ENCODE measurements around the gene C1QBP.
"Not testable (repeated sequence)": the region's sequence is repeated elsewhere in the genome, so short reads cannot be mapped to it uniquely, and the experiment has no call there.

C1QBP gene

DNA sequence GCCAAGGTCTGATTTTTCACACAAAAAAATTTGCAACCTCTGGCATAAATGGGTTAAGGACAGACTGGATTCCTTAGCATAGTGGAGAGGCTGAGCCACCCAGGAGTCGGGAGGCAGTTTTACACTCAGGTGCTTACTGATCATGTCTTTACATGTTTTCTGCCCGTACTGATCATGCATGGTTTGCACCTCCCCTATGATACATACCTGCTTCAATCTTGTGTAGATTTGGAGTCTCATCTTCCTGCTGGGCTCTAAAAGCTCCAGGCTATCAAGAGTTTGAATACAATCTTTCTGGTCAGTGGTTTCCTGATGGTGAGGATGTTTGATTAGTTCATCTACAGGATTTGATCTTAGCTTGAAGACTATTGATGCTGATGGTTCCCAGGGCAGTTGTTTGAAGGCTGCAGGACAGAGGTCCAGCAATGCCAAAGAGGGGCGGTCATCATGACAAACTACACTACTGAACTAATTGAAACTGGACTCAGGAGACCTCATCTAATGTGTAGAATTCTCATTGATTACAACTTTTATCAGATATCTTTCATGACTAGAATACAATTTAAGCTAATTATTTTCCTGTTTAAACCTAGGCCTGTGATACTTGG, 6.9 kb downstream of the C1QBP start:
- DNase-seq, result no peak

DNA sequence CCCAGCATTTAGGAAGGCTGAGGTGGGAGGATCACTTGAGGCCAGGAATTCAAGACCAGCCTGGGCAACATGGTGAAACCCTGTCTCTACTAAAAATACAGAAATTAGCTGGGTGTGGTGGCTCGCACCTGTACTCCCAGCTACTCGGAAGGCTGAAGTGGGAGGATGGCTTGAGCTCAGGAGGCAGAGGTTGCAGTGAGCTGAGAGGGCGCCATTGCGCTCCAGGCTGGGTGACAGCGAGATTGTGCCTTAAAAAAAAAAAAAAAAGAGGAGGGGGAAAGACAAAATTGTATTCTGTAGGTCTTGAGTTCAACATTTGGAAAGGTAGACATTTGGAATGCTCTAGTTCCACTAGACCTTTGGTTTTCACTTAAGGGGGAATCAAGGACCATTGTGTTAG, 7.7 kb downstream of the C1QBP start:
- not testable (repeated sequence) for DNase-seq

DNA sequence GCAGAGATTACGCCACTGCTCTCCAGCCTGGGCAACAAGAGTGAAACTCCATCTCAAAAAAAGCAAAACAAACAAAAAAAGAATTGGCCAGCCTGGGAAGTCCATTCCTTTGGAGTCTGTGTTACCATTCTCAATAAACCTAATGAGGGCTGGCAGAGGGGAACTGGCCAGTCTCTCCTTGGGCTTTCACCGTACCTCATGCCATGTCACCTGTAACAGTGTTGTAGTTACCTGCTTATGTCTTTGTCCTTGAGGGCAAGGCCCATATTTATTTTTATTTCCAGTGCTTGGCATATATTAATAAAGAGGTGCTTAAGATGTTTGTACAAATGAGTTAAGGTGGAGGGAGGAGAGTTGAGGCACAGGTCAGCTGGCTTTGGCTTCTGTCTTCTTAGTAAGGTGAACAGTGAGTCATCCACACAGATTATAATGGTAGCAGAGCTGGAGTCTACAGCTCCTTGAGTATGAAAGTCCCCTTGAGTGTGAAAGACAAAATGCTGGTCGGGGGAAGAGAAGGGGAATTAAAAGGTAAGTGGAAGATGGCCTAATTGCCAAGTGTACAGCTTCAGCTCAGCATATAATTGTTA, 8.4 kb downstream of the C1QBP start:
- DNase-seq, result no peak

DNA sequence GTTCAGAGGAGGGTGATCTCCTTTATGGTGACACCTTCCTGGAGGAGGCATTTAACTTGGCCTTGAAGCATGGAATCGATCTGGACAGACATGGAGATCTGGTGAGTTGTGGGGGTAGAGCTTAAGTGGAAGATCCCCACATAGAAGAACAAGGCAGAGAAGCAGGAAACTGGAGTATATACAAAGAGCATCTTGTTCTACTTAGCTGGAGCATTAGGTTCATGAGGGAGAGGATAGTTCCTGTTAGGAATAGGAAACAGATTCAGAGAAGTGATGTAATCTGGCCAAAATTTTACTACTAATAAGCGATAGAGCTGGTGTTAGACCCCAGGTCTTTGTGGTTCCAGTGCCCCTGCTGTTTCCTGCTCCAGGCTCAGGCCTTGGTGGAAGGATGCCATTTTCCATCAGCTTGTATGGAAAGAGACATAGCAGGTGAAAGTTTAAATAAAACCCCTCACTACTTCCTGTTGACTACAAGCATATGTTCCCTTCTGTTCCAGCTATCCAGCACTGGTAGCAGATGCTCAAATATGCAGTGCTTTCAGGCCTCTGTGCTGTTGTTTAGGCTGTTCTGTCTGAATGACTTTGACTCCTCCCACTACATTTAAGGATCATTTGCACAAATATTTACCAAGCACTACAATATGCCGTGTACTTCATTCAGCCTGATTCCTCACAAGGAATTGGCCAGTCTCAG, 9.6 kb downstream of the C1QBP start:
- no peak for DNase-seq

DNA sequence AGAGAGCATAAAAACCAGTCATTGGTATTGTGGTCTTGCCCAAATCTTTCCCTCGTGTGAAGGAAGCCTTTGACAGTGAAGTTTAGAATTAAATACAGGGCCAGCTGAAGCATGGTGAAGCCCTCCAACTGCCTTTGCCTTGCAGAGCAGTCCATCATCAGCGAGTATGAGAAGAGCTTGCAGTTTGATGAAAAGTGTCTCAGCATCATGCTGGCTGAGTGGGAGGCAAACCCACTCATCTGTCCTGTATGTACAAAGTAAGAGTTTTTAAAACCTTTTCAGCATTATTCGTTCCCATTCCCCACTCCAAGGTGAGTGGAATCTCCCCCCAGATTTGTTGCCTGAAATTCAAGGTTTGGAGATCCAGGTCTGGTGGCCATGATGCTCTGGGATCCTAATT, 13.1 kb downstream of the C1QBP start:
- no peak for DNase-seq

DNA sequence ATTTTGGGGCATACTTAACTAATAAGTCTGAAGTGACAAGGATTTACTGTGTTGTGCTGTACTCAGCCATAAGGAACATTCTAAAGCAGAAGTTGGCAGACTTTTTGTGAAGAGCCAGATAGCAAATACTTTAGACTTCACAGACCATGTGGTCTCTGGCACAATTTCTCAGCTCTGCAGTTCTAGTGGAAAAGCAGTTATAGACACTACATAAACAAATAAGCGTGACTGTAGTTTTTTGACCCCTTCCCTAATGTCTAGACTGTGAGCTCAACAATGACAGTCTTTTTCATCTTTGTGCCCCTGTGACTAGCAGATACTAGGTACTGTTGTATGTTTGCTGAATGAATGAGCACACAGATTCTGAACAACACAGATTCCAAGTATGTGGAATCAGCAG, 14.0 kb downstream of the C1QBP start:
- DNase-seq, result no peak

DNA sequence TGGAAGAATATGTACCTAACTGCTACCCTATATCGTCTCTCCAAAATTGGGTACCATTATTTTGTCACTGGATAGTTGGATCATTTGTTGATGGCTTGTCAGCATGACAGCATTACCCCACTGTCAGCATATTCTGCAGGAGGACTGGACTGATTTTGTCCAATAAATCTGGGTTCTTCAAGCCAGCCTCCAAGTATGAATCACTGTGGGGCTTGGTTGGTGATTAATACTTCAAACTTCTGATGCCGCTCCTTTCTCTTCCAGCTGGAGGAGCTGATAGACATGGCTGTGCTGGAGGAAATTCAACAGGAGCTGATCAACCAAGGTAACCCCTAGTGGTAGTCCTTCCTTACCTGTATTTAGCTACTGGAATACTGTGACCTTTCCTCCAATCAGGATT, 16.4 kb downstream of the C1QBP start:
- no peak for DNase-seq

DNA sequence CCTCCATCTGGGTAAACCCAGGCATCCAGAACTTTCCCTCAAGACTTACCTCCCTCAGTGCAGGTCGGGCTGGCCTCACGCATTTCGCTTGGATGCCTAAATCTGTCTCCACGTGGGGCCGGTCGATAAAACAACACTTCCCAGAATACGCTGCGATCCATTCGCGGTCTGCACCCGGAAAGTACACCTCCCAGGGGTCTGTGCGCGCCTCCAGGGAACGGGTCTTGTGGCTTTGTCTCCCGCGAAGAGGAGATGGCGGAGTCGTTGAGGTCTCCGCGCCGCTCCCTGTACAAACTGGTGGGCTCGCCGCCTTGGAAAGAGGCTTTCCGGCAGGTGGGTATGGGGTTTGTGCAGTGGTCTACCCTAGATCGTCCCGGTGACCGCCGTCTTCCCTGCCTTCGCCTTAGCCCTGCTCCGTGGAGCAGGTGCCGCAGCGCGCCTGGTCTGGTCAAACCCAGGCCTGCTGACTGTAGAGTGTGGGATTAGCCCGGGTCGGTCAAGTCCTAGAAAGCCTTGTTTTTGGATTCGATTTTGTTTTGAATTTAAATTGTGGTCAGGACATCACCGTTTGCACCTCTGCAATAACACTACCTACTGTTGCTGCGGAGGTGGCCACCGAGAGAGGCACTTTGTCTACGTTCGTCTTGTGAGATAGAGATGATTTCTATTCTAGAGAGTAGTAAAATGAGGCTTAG, 18.8 kb downstream of the C1QBP start, which contains the start of gene RPAIN:
TSS of gene RPAIN (plus strand) at position 224 of the 695 bp plus-strand sequence. CDS start at position 253, 29 bp downstream.
- DNase-seq, result peak; percentile 81

DNA sequence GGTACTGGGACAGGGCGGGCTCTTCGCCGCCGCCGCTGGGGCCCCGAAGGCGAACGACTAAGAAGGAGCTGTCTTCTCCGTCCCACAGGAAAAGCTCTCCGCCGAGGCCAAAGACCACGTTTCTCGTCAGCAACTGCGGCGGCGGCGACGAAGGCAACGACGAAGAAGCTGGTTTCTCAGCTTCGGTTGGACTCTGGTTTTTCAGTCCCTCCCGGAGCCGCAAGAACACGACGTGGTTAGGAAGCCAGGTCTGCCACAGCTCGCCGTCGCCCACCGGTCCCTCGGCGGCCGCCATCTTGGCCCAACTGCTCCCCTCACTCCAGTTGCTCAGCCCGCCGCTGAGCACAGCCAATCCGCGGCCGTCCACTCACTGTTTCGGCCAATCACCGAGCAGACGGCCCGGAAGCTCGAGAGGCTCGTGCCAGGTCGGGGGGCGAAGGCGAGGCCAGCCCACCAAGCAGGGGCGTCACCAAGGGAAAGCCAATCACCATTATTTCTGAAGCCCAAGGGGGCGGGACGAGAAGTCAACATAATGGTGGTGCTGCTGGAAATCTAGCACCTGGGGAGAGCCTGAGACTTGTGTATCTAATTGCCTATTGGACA, 19.5 kb downstream of the C1QBP start, which contains the start of gene NUP88:
TSS of gene NUP88 (minus strand) at position 307 of the 603 bp plus-strand sequence. CDS start at position 295, 12 bp downstream.
- peak; percentile 97 for DNase-seq

DNA sequence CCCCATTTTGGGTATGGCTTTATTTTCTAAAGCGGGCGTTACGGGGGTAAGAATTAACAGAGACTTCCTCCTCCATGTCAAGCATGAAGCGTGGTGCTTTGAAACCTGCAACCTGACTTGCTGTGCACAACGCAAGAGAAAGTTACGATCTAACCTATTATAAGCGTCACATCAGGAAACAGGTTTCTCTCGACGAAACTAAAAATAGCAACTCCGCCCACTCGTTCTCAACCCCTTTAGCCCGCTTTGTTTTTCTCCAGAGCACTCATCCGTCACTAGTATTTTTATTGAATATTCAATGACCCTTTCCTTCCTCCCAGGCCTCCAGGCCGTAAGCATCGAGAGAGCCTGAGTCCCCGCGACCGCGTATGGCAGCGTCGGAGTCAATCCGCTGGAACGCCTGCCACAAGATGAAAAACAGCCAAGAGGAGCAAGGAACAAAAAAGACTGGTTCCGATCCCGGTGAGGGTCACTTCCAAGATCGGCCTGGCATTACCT, 20.0 kb downstream of the C1QBP start:
- DNase-seq, result peak; percentile 23

DNA sequence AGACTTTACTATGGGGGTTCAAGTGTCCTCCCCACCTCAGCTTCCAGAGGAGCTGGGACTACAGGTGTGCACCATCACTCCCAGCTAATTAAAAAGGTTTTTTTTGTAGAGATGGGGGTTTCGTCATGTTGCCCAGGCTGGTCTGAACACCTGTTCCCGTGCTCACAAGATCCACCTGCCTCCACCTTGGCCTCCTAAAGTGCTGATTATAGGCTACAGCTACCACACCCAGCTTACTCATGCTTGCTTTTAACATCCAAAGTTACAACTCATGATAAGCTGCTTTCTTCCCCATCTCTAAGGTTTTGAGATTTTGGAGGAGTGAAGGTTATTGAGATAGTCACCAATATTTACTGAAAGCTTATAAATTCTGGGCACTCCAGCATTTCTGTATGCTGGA, 22.1 kb downstream of the C1QBP start:
- no peak for DNase-seq

DNA sequence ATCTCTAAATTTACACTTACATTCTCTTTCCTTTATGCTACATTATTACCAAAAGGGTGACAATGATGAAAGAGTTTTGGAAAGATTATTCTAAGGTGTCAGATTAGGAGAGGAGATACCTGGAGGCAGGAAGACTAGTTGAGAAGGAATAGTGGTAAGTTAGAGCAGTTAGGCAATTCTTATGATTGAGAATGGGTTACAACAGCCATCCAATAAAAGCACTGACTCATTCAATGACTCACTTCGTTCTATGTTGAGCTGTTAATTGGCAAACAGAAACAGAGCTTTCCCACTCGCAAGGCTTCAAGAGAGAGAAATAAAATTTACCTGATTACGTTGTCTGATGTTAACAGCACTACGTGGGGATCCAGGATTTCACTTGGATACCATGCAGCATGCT, 25.3 kb downstream of the C1QBP start:
- no peak for DNase-seq

DNA sequence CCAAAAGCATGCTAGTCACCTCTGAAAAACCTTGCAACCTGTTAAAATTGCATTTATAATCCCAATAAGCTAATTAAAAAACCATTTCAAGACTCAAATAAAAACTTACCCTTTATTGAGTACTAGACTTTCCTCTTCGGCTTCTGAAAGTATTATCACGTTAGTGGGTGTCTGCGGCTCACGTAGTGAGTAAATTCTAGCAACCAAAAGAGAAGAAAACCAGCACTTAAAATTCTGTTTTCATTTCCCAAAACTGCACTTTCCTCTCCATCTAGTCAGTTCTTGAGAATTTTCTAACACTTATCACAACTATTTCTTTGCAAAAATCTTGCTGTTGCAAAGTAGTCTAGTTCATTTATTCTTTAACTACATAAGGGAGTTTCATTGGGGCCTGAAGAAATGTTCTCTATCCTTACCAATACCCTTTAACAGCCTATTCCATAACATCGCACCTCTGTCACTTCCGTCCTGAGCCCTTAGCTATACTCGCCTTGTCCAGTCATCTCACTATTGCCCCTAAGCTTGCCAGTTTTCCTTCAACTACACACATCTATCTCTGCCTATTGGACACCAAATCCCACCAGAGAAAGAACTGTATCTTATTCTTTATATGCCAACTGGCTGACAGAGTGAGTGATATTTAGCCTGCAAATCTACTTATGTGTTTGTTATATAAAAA, 28.2 kb downstream of the C1QBP start:
- no peak for DNase-seq

DNA sequence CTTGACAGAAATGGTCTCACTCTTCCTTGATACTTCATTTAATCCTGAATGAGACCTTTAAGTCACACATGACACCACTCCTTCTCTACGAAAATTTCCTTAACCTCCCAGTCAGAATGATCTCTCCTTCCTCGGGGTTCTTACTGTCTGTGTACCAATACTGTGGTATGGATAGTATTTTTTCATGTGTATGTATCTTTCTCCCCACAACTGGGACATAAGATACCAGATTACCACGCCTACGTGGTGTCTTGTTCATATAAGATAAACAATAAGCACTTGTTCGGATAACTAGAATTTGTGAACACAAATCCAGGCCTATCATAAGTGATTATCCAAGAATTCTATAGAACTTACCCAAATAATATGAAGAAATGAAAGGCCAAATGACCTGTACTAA, 30.8 kb downstream of the C1QBP start:
- DNase-seq, result no peak

DNA sequence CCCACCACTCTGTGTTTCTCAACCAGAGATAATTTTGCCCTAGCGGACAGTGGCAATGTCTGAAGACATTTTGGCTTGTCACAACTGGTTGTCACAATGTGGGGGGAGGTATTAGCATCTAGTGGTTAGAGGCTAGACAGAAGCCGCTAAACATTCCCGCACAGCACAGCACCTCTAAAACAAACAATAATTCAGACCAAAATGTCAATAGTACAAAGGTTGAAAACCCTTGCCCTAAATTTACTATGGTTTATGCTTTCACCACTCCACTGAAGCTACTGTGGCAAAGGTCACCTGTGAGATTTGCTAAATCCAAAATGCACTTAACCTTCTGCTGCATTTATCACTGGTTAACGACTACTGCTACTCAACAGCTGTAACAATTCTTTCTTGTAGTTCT, 33.6 kb downstream of the C1QBP start:
- no peak for DNase-seq

DNA sequence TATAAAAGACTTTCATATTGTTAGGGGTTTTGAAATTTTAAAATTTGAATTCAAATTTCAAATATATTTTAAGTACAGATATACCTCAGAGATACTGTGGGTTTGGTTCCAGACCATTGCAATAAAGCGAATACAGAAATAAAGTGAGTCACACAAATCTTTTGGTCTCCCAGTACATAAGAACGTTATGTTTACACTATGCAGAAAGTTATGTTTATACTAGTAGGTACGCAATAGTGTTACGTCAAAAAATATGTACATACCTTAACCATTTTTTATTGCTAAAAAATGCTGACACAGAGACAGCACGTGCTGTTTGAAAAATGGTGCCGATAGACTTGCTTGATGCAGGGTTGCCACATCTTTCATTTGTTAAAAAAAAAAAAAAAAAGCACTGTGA, 39.2 kb downstream of the C1QBP start:
- no peak for DNase-seq

DNA sequence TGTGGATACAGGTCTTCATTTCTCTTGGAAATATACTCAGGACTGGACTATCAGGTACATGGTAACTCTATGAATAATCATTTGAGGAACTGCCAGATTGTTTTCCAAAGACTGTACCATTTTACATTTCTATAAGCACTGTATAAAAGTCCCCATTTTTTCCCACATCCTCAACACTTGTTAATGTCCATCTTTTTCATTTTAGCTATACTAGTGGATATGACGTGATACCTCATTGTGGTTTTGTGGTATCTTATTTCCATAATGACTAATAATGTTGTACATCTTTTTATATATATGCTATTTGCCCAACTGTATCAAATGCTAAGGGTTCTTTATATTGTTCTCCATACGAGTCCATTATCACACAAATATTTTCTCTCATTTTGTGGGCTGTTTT, 42.3 kb downstream of the C1QBP start:
- no peak for DNase-seq

DNA sequence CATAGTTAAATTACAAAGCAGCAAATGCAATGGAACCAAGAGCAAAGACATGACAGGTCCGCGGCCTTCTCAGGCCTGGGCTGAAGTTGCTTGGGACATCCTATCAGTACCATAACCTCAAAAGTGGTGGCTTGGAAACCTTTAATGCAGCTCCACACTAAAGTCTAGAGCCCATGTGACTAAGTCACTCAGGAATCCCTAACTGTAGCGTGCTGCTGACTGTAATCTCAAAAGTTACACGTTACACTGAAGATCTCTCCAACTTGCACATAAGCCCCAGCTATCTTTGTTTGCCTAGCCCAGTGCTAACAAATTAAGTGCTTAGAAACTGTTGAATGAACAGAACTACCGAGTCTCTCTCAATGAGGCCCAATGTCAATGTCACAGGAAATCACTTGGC, 47.3 kb downstream of the C1QBP start:
- no peak for DNase-seq

Measured in GDM1 (cell line).